ENCODE measurements around the gene FURIN. TPM values are rescaled to one million over a fixed set of nuclear protein-coding genes. Genes with fewer than 3 reads are reported as not detected.

FURIN gene
- polyA plus RNA-seq, 1 of the 3 experiments (the other 2 are of a cell fraction): 40.8 TPM

DNA sequence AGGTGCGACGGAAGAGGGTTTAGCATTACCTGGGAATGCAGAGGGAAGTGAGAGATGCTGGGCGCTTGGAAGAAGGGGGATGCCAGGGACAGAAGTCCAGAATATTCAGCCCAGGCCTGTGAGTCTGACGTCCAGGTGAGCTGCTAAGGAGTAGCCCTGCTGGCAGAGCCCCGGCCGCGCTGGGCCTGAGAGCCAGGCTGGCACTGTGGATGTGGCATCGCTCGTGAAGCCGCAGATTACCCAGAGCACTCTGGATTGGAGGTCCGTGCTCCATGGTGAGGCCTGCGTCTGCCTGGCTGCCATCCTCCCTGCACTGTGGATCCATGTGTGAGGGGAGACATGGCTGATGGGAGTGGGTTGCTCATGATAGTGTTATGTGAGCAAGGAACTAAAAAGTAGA is 49.2 kb downstream of the FURIN start (continued):
- TF ChIP-seq, protein P1, sequence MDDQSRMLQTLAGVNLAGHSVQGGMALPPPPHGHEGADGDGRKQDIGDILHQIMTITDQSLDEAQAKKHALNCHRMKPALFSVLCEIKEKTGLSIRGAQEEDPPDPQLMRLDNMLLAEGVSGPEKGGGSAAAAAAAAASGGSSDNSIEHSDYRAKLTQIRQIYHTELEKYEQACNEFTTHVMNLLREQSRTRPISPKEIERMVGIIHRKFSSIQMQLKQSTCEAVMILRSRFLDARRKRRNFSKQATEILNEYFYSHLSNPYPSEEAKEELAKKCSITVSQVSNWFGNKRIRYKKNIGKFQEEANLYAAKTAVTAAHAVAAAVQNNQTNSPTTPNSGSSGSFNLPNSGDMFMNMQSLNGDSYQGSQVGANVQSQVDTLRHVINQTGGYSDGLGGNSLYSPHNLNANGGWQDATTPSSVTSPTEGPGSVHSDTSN (IDR thresholded peaks at IDR 0.05): no peak
- no peak for TF ChIP-seq MEF2A (IDR thresholded peaks at IDR 0.05; ENCODE audit: borderline replicate concordance, low read depth)
- TF ChIP-seq JUND (IDR thresholded peaks at IDR 0.05): no peak
- no peak for TF ChIP-seq YY1 (IDR thresholded peaks at IDR 0.05; ENCODE audit: low read depth)
- no peak for TF ChIP-seq SIN3A (IDR thresholded peaks at IDR 0.05; ENCODE audit: borderline replicate concordance, low read depth, low read length)
- TF ChIP-seq CHD2 (IDR thresholded peaks at IDR 0.05; ENCODE audit: low read length, partially characterized antibody): no peak
- TF ChIP-seq, protein P2, sequence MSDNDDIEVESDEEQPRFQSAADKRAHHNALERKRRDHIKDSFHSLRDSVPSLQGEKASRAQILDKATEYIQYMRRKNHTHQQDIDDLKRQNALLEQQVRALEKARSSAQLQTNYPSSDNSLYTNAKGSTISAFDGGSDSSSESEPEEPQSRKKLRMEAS (IDR thresholded peaks at IDR 0.05; ENCODE audit: low read depth): no peak
- TF ChIP-seq GATA2 (CRISPR knock-in tag; IDR thresholded peaks at IDR 0.05): no peak
- TF ChIP-seq NFIC (IDR thresholded peaks at IDR 0.05; ENCODE audit: borderline replicate concordance): no peak

DNA sequence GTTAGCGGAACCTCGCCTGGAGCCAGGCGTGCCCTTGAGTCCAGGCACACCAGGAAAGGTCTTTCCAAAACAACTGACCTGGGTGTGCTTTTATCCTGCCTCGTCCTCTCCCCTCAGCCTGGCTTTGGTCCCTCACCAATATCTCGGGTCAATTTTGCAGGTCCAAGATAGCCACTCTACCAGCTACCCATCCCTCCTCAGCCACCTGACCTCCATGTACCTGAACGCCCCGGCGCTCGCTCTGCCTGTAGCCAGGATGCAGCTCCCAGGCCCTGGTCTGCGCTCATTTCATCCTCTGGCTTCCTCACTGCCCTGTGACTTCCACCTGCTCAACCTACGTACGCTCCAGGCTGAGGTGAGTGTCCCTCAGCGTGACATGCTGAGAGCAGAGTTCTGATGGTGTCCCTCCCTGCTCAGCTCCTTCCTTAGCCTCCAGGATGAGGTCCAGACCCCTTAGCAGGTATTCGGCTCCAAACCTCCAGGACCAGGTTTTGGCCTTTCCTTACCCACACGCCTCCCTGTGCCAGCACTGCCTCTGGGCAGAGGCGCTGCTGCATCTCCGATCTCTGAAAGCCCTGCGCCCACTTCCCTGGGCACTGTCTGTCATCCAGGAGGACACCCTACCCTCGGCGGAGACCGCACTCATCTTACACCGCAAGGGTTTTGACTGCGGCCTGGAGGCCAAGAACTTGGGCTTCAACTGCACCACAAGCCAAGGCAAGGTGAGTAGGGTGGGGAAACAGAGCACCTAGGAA is 49.8 kb downstream of the FURIN start:
- no peak overlapping the region for H3K9ac ChIP-seq
- peaks cover 7 to 60% of the 10 kb centered on the region in 2 experiments for H3K36me3 ChIP-seq (replicated peaks in 1 of 2; ENCODE audit: control insufficient read depth in 1 of 2, insufficient read depth in 2 of 2, low read length in 1 of 2)
- H3K27me3 ChIP-seq (ENCODE audit: insufficient read depth): no peaks in the 10 kb centered on the region
- no peaks in the 10 kb centered on the region for H3K4me1 ChIP-seq (ENCODE audit: control insufficient read depth in 1 of 2, insufficient read depth in 2 of 2, low read depth in 1 of 2, low read length in 1 of 2)
- H3K27ac ChIP-seq (ENCODE audit: low read depth in 2 of 2, low read length in 1 of 2): no peak overlapping the region
- H3K9me3 ChIP-seq: no peaks in the 10 kb centered on the region
- no peak overlapping the region for H2AFZ ChIP-seq (ENCODE audit: low read depth)
- ChIA-PET POLR2A (no interaction called here), CTCF (interaction anchor here (1.0 to 2.9 kb wide), 4 partner anchors 14 to 39 kb away, joined by 4 to 16 read pairs (median 4); partner anchors contain the start of genes HDDC3 and MAN2A2)
- no peaks in the 10 kb centered on the region for H4K20me1 ChIP-seq (ENCODE audit: insufficient read depth)
- no peaks in the 10 kb centered on the region for H3F3A ChIP-seq (replicated peaks; ENCODE audit: insufficient read depth)
- no peaks in the 10 kb centered on the region for H3K9me2 ChIP-seq
- 91% methylated on average over 22 of the region's 23 CpGs for WGBS (ENCODE audit: low lambda C conversion rate)
- no peak overlapping the region for H3K4me3 ChIP-seq (ENCODE audit: low read depth in 2 of 2, low read length in 1 of 2)
- DNase-seq: no peak
- H3K79me2 ChIP-seq (ENCODE audit: insufficient read depth): no peaks in the 10 kb centered on the region
- no peak overlapping the region for H3K4me2 ChIP-seq
- TF ChIP-seq CHD2 (IDR thresholded peaks at IDR 0.05; ENCODE audit: low read length, partially characterized antibody) (no peak), EP300 (IDR thresholded peaks at IDR 0.05; ENCODE audit: borderline replicate concordance in 1 of 2, low read depth in 1 of 2, low read length in 1 of 2) (no peak), MXI1 (IDR thresholded peaks at IDR 0.05; ENCODE audit: low read depth, low read length) (no peak), RCOR1 (IDR thresholded peaks at IDR 0.05; ENCODE audit: low read length) (no peak), YY1 (IDR thresholded peaks at IDR 0.05; ENCODE audit: low read depth) (no peak), FOSL2 (IDR thresholded peaks at IDR 0.05; ENCODE audit: borderline replicate concordance, low read depth) (no peak), EZH2phosphoT487 (IDR thresholded peaks at IDR 0.05; ENCODE audit: borderline replicate concordance, low read depth) (no peak), RFX5 (IDR thresholded peaks at IDR 0.05; ENCODE audit: low read length) (no peak), POLR2AphosphoS5 (IDR thresholded peaks at IDR 0.05; ENCODE audit: low read depth, low read length) (no peak), FOXJ3 (CRISPR knock-in tag; IDR thresholded peaks at IDR 0.05) (no peak), FOXM1 (IDR thresholded peaks at IDR 0.05; ENCODE audit: low read depth) (no peak), SIN3A (IDR thresholded peaks at IDR 0.05; ENCODE audit: borderline replicate concordance, low read depth, low read length) (no peak), TEAD4 (IDR thresholded peaks at IDR 0.05; ENCODE audit: borderline replicate concordance, insufficient read depth) (no peak)
- TF ChIP-seq, protein P2 (IDR thresholded peaks at IDR 0.05; ENCODE audit: low read depth): no peak
- TF ChIP-seq, protein P3, sequence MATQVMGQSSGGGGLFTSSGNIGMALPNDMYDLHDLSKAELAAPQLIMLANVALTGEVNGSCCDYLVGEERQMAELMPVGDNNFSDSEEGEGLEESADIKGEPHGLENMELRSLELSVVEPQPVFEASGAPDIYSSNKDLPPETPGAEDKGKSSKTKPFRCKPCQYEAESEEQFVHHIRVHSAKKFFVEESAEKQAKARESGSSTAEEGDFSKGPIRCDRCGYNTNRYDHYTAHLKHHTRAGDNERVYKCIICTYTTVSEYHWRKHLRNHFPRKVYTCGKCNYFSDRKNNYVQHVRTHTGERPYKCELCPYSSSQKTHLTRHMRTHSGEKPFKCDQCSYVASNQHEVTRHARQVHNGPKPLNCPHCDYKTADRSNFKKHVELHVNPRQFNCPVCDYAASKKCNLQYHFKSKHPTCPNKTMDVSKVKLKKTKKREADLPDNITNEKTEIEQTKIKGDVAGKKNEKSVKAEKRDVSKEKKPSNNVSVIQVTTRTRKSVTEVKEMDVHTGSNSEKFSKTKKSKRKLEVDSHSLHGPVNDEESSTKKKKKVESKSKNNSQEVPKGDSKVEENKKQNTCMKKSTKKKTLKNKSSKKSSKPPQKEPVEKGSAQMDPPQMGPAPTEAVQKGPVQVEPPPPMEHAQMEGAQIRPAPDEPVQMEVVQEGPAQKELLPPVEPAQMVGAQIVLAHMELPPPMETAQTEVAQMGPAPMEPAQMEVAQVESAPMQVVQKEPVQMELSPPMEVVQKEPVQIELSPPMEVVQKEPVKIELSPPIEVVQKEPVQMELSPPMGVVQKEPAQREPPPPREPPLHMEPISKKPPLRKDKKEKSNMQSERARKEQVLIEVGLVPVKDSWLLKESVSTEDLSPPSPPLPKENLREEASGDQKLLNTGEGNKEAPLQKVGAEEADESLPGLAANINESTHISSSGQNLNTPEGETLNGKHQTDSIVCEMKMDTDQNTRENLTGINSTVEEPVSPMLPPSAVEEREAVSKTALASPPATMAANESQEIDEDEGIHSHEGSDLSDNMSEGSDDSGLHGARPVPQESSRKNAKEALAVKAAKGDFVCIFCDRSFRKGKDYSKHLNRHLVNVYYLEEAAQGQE (IDR thresholded peaks at IDR 0.05; ENCODE audit: low read depth, low read length): no peak
- TF ChIP-seq, protein P4, sequence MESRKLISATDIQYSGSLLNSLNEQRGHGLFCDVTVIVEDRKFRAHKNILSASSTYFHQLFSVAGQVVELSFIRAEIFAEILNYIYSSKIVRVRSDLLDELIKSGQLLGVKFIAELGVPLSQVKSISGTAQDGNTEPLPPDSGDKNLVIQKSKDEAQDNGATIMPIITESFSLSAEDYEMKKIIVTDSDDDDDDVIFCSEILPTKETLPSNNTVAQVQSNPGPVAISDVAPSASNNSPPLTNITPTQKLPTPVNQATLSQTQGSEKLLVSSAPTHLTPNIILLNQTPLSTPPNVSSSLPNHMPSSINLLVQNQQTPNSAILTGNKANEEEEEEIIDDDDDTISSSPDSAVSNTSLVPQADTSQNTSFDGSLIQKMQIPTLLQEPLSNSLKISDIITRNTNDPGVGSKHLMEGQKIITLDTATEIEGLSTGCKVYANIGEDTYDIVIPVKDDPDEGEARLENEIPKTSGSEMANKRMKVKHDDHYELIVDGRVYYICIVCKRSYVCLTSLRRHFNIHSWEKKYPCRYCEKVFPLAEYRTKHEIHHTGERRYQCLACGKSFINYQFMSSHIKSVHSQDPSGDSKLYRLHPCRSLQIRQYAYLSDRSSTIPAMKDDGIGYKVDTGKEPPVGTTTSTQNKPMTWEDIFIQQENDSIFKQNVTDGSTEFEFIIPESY (IDR thresholded peaks at IDR 0.05; ENCODE audit: borderline replicate concordance, low read depth): no peak
